ENCODE data around the gene ZNF71.

The ZNF71 gene

GRCh38 chr19:56613639-56614038 lies 18.5 kb downstream of the ZNF71 start:
- DNase-seq (ENCODE audit: low spot score) = no peak
- H3K27ac ChIP-seq = no peak overlapping the region
- ChIA-PET CTCF (interaction anchor here (0.7 kb wide), 1 partner anchor 31 kb away, joined by 3 read pairs; no protein-coding TSS in a partner anchor), POLR2A (ENCODE audit: low non-redundant PET) (no interaction called here)
- no peak for TF ChIP-seq CTCF (conservative IDR thresholded peaks at IDR 0.05; ENCODE audit: low read depth)

DNA sequence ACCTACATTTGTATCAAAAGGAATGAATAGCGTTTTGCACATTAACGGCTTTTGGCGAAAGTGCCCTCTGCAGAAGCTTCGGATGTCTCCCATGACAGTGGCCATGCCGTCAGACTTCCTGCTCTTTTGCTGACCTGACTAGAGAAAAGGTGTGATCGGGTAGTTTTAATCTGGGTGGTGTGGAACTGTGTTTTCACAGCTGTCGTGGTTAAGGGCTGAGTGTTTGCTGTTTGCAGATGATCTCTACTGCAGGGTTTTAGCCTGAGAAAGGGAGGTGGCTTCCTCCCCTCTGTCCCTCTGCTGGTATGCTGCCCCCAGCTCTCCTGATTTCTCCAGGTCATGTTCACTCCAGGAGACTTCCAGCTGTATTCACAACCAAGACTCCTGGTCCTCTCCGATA lies 22.4 kb downstream of the ZNF71 start:
- ChIA-PET CTCF (no interaction called here), POLR2A (ENCODE audit: low non-redundant PET) (no interaction called here)
- no peak for DNase-seq (ENCODE audit: low spot score)
- H3K27ac ChIP-seq = no peak overlapping the region
- TF ChIP-seq CTCF (conservative IDR thresholded peaks at IDR 0.05; ENCODE audit: low read depth) = no peak

- ChIA-PET POLR2A (ENCODE audit: low non-redundant PET) (interaction anchor here (0.5 kb wide), 1 partner anchor 24 kb away, joined by 3 read pairs; the partner anchor contains the start of gene ZNF71), CTCF (no interaction called here)
- no peak for DNase-seq (ENCODE audit: low spot score)
- no peak for TF ChIP-seq CTCF (conservative IDR thresholded peaks at IDR 0.05; ENCODE audit: low read depth)
- no peak overlapping the region for H3K27ac ChIP-seq
Observed at GRCh38 chr19:56619121-56619520, 24.0 kb downstream of the ZNF71 start.

- ChIA-PET CTCF (no interaction called here), POLR2A (ENCODE audit: low non-redundant PET) (no interaction called here)
- DNase-seq (ENCODE audit: low spot score) = no peak
Observed at GRCh38 chr19:56622374-56622773, 27.3 kb downstream of the ZNF71 start.

GRCh38 chr19:56623006-56623405 lies 27.9 kb downstream of the ZNF71 start:
- CTCF ChIA-PET = no interaction called here
- H3K27ac ChIP-seq = no peak overlapping the region
- DNase-seq (ENCODE audit: low spot score) = no peak
- no peak for TF ChIP-seq CTCF (conservative IDR thresholded peaks at IDR 0.05; ENCODE audit: low read depth)
- POLR2A ChIA-PET (ENCODE audit: low non-redundant PET) = no interaction called here

More at GRCh38 chr19:56622374-56622773, 27.3 kb downstream of the ZNF71 start:
- TF ChIP-seq CTCF (conservative IDR thresholded peaks at IDR 0.05; ENCODE audit: low read depth) = no peak
- H3K27ac ChIP-seq = no peak overlapping the region

- CTCF ChIA-PET = no interaction called here
- TF ChIP-seq CTCF (conservative IDR thresholded peaks at IDR 0.05; ENCODE audit: low read depth) = no peak
- no peak for DNase-seq (ENCODE audit: low spot score)
- H3K27ac ChIP-seq = no peak overlapping the region
- POLR2A ChIA-PET (ENCODE audit: low non-redundant PET) = no interaction called here
Observed at GRCh38 chr19:56625708-56626107, 30.6 kb downstream of the ZNF71 start.

- ChIA-PET CTCF (interaction anchor here (0.6 kb wide), 1 partner anchor 159 kb away, joined by 3 read pairs; no protein-coding TSS in a partner anchor), POLR2A (ENCODE audit: low non-redundant PET) (no interaction called here)
- no peak overlapping the region for H3K27ac ChIP-seq
- TF ChIP-seq CTCF (conservative IDR thresholded peaks at IDR 0.05; ENCODE audit: low read depth) = no peak
- no peak for DNase-seq (ENCODE audit: low spot score)
Observed at GRCh38 chr19:56633021-56633420, 37.9 kb downstream of the ZNF71 start.

Measured in RWPE1 (cell line).